ENCODE results near the gene TWIST2. TPM values are rescaled to one million over a fixed set of nuclear protein-coding genes. Genes with fewer than 3 reads are reported as not detected.

TWIST2 gene
- total and polyA plus RNA-seq, 9 of the 15 experiments (the other 6 are each of a cell fraction or from before 2014, with no cell fraction given) = not detected

- no peak overlapping the region for H3K9ac ChIP-seq (ENCODE audit: insufficient read depth in 1 of 2, low read depth in 2 of 2, low read length in 2 of 2)
- in situ Hi-C loops (cut with MboI) (no loop called here), intact Hi-C loops (cut with micrococcal nuclease) (no loop called here)
- POLR2A ChIA-PET = no interaction called here
- no peak overlapping the region for H3K4me2 ChIP-seq (ENCODE audit: insufficient read depth, low read length)
- no peaks in the 10 kb centered on the region for H3K36me3 ChIP-seq (ENCODE audit: control insufficient read depth, insufficient read depth, low read length)
- TF ChIP-seq ZNF146 (CRISPR knock-in tag; IDR thresholded peaks at IDR 0.05; ENCODE audit: unreplicated experiment) (no peak), ZC3H8 (IDR thresholded peaks at IDR 0.05) (no peak), MCM5 (IDR thresholded peaks at IDR 0.05; ENCODE audit: low read depth) (no peak), KDM1A (IDR thresholded peaks at IDR 0.05) (no peak), RAD51 (IDR thresholded peaks at IDR 0.05; ENCODE audit: borderline replicate concordance, low read depth) (no peak), ZNF197 (CRISPR knock-in tag; IDR thresholded peaks at IDR 0.05; ENCODE audit: low read depth) (no peak), GABPA (tag; conservative IDR thresholded peaks at IDR 0.05; ENCODE audit: low read depth) (no peak), CEBPG (CRISPR knock-in tag; IDR thresholded peaks at IDR 0.05) (no peak), CEBPG (tag; conservative IDR thresholded peaks at IDR 0.05 in 1 of 2, IDR thresholded peaks at IDR 0.05 in 1 of 2) (no peak), STAG1 (CRISPR knock-in tag; IDR thresholded peaks at IDR 0.05; ENCODE audit: borderline replicate concordance) (no peak)
- TF ChIP-seq, protein P1, sequence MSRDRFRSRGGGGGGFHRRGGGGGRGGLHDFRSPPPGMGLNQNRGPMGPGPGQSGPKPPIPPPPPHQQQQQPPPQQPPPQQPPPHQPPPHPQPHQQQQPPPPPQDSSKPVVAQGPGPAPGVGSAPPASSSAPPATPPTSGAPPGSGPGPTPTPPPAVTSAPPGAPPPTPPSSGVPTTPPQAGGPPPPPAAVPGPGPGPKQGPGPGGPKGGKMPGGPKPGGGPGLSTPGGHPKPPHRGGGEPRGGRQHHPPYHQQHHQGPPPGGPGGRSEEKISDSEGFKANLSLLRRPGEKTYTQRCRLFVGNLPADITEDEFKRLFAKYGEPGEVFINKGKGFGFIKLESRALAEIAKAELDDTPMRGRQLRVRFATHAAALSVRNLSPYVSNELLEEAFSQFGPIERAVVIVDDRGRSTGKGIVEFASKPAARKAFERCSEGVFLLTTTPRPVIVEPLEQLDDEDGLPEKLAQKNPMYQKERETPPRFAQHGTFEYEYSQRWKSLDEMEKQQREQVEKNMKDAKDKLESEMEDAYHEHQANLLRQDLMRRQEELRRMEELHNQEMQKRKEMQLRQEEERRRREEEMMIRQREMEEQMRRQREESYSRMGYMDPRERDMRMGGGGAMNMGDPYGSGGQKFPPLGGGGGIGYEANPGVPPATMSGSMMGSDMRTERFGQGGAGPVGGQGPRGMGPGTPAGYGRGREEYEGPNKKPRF (IDR thresholded peaks at IDR 0.05; ENCODE audit: low read depth, low read length) = no peak
- H3K9me3 ChIP-seq (replicated peaks; ENCODE audit: control insufficient read depth, insufficient read depth, low read depth, low read length) = no peaks in the 10 kb centered on the region
- peaks cover 0 to 4% of the 10 kb centered on the region in 2 experiments; a peak in 1 of 5 replicates for H3K4me1 ChIP-seq (replicated peaks in 1 of 2; ENCODE audit: control insufficient read depth in 2 of 2, insufficient read depth in 2 of 2, low read length in 2 of 2)
- FAIRE-seq (no peak), DNase-seq (ENCODE audit: extremely low read depth in 1 of 4, low spot score in 3 of 4) (no peak), ATAC-seq (no peak)
- no peaks in the 10 kb centered on the region for H4K20me1 ChIP-seq (replicated peaks; ENCODE audit: control insufficient read depth, insufficient read depth, low read length)
- H3K27me3 ChIP-seq (ENCODE audit: control insufficient read depth in 2 of 2, insufficient read depth in 2 of 2, low read length in 2 of 2) = peaks cover 0 to 5% of the 10 kb centered on the region in 2 experiments; a peak in 2 of 5 replicates
- no peak overlapping the region for H3K4me3 ChIP-seq
- CTCF ChIA-PET (ENCODE audit: low intra/inter-chr PET ratio) = no interaction called here
- H3K79me2 ChIP-seq (ENCODE audit: control insufficient read depth, insufficient read depth, low read length) = no peaks in the 10 kb centered on the region
- no peaks in the 10 kb centered on the region for H3K9me1 ChIP-seq (ENCODE audit: control insufficient read depth, insufficient read depth, low read length)
- H2AFZ ChIP-seq (ENCODE audit: low read depth, low read length) = no peak overlapping the region
- WGBS (ENCODE audit: insufficient coverage, low coverage, missing lambda C conversion rate) = 25% methylated on average over 16 of the region's 24 CpGs
- BruUV-seq (replicated peaks) = no TSS peak
- H3K27ac ChIP-seq (ENCODE audit: extremely low read depth, low read depth, low read length) = no peak overlapping the region
Observed at GRCh38 chr2:238906936-238907716, 59.2 kb downstream of the TWIST2 start.

Measured in K562 (cell line).